ENCODE results near the gene PRDX1.
"Not testable (repeated sequence)": the region's sequence is repeated elsewhere in the genome, so short reads cannot be mapped to it uniquely, and the experiment has no call there.

The PRDX1 gene

DNA sequence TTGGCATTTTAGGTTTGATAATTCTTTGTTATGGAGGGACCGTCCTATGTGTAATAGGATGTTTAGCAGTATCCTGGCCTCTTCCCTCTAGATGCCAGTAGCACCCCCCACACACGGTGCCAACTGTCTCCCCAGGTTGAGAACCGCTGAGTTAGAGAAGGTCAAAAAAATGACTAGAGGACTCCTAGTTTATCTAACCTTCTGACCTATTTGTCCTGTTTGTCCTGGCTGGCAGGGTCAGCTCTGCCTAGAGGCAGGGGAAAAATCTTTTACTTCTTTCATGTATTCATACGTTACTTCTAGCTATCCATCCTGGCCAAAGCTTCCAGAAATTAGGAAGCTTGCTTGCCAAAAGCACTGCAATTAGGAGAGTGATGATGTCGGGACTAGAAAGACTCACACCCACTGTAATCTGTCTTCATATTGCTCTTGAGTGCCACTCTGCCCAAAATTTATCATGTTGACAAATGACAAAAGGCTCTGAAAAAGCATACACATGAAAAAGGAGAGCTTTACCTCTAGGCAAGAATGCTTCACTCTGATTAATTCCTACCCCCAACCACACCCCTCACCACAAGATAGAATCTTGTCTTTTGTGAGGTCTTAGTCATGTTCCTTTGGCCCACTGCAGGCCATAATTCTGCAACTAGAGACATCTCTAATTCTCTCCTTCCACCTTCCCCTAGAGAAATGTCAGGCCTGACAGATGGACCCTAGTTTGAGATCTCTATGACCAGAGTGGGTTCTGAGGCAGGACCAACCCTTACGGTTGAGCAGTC is 14.5 kb upstream of the PRDX1 start:
- DNase-seq: no peak

GRCh38 chr1:45531873-45532272 is 10.2 kb upstream of the PRDX1 start:
- DNase-seq: no peak

- no peak for DNase-seq
These were observed 9.0 kb upstream of the PRDX1 start for GRCh38 chr1:45530632-45531135.

GRCh38 chr1:45526135-45526644 is 4.5 kb upstream of the PRDX1 start:
- no peak for DNase-seq

GRCh38 chr1:45523975-45524374 is 2.3 kb upstream of the PRDX1 start:
- not testable (repeated sequence) for DNase-seq

DNA sequence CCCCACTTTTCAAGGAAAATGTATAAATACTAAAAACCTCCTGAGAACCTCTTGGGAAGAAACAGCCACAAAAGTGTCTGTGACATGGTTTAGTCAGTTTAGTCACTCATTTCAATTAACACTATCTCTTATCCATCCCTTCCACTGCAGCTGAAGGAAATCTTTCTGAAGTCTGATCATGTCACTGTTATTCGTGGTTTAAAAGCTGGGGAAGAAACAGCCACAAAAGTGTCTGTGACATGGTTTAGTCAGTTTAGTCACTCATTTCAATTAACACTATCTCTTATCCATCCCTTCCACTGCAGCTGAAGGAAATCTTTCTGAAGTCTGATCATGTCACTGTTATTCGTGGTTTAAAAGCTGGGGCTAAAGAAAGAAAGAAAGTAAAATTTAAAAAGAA is 1.8 kb upstream of the PRDX1 start:
- not testable (repeated sequence) for DNase-seq

- DNase-seq: no peak
These were observed 830 bp upstream of the PRDX1 start for GRCh38 chr1:45522324-45523104.

GRCh38 chr1:45519774-45520173 is 1.9 kb downstream of the PRDX1 start:
- not testable (repeated sequence) for DNase-seq

DNA sequence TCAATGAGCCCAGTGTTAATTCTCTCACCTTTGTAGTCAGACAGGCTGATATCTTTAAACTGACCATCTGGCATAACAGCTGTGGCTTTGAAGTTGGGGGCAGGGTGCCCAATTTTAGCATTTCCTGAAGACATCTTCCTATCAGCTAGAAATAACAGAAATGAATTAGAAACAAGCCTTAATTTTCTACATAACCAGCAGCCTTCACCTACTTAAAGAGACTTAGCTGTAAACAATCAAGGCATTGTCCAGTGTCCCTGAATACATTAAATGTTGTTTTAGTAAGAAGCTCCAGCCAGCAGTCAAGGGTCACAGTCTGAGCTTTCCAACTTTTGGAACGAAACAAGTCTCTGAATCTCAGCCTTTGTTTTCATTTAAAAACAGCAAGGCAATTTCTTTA is 2.8 kb downstream of the PRDX1 start:
- DNase-seq: no peak

GRCh38 chr1:45518366-45518765 is 3.3 kb downstream of the PRDX1 start:
- not testable (repeated sequence) for DNase-seq

- DNase-seq: no peak
These were observed 5.2 kb downstream of the PRDX1 start for GRCh38 chr1:45516465-45516864.

DNA sequence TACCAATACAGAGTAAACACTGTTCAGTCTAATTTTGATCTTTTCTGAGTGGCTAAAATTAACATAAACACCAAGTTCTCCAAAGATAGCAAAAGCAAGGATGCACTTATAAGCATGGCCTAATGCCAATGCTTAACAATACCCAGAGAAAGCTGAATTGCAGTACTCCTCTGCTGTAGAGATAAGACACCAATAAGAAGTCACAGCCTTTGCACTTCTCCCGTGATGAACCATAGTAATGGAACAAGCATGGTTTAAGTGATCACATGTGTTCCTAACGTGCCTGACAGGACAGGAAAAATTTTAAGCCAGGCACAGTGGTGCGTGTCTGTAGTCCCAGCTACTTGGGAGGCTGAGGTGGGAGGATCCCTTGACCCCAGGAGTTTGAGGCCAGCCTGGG is 5.6 kb downstream of the PRDX1 start:
- no peak for DNase-seq

DNA sequence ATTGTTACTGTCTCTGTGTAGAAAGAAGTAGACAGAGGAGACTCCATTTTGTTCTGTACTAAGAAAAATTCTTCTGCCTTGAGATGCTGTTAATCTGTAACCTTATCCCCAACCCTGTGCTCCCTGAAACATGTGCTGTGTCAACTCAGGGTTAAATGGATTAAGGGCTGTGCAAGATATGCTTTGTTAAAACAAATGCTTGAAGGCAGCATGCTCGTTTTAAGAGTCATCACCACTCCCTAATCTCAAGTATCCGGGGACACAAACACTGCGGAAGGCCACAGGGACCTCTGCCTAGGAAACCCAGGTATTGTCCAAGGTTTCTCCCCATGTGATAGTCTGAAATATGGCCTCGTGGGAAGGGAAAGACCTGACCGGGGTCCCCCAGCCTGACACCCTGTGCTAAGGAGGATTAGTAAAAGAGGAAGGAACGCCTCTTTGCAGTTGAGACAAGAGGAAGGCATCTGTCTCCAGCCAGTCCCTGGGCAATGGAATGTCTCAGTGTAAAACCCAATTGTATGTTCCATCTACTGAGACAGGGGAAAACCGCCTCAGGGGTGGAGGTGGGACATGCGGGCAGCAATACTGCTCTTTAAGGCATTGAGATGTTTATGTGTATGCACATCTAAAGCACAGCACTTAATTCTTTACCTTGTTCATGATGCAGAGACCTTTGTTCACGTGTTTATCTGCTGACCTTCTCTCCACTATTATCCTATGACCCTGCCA is 8.0 kb downstream of the PRDX1 start:
- DNase-seq: not testable (repeated sequence)

- peak; percentile 32 for DNase-seq
These were observed 9.0 kb downstream of the PRDX1 start for GRCh38 chr1:45512641-45513054.

DNA sequence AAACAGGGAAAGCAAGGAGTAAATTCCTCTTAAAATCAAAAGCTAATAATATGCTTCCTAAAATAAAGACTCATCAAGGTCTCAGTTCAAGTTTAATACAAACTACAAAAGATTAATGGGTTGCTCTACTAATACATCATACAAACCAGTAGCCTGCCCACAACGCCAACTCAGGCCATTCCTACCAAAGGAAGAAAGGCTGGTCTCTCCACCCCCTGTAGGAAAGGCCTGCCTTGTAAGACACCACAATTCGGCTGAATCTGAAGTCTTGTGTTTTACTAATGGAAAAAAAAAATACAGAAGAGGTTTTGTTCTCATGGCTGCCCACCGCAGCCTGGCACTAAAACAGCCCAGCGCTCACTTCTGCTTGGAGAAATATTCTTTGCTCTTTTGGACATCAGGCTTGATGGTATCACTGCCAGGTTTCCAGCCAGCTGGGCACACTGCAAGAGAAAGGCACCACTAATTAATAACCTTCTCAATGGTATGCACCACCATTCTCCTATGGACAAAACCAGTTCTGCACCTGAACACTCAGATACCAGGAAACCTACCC is 10.6 kb downstream of the PRDX1 start:
- DNase-seq: no peak

- DNase-seq: no peak
These were observed 11.4 kb downstream of the PRDX1 start for GRCh38 chr1:45510036-45510971.

- no peak for DNase-seq
These were observed 13.2 kb downstream of the PRDX1 start for GRCh38 chr1:45508295-45509151.

GRCh38 chr1:45507893-45508292 is 13.8 kb downstream of the PRDX1 start:
- DNase-seq: no peak

DNA sequence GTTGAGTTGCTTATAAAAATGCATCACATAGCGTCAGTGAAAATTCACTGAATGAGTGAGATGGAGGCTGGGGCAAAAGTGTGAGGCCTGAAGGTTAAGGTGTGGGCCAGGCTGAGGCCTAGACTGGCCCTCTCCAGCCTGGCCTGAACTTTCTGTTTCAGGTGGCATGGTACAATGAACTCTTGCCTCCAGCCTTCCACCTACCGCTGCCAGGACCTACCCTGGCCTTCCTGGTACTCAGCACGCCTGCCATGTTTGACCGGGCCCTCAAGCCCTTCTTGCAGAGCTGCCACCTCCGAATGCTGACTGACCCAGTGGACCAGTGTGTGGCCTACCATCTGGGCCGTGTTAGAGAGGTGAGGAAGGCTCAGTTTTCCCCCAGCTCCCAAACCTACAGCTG is 14.5 kb downstream of the PRDX1 start:
- no peak for DNase-seq

All from COR-L47 (cell line).